ENCODE data around the gene CPTP. TPM values are rescaled to one million over a fixed set of nuclear protein-coding genes. Genes with fewer than 3 reads are reported as not detected.

CPTP gene
- total and polyA plus RNA-seq, 2 of the 13 experiments (the other 11 are each of a cell fraction or from before 2014, with no cell fraction given): 5.5 to 9.3 TPM

DNA sequence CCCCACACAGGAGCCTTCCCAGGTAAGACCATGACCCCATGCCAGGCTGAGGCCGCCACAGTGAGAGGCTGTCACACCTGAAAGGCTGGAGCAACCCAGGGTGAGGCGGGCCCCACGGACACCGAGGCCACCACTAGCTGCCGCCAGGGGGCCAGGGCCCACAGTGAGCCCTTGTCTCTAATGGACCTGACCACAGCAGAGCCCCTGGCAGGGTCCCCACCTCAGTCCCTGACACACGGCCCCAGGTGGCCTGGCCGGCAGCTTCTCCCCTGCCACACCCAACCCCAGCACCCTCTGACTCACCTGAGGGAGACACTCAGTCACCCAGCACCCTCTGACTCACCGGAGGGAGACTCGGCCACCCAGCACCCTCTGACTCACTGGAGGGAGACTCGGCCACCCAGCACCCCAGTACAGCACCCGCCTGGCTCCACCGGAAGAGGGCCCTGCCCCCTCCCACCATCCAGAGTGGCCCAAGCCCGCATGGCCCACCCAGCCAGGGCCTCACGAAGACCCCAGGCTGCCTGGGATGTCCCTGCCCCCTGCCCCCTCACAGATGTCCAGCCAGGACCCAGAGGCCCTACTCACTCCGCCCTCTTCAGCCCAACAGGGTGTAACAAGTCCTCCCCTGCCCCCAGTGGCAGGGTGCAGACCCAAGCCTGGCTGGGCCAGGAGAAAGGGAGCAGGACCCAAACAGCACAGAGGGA, 20.2 kb downstream of the CPTP start (continued):
- TF ChIP-seq ZNF687 (CRISPR knock-in tag; IDR thresholded peaks at IDR 0.05) (peak; percentile 40; the same call in 1 of the 2 replicates), SP4 (CRISPR knock-in tag; IDR thresholded peaks at IDR 0.05) (peak; percentile 23; the same call in 1 of the 2 replicates), RBM39 (IDR thresholded peaks at IDR 0.05; ENCODE audit: low read depth, low read length, poor library complexity, severe bottlenecking) (peak; percentile 42), SMARCC2 (IDR thresholded peaks at IDR 0.05) (no peak), ZSCAN22 (CRISPR knock-in tag; IDR thresholded peaks at IDR 0.05) (no peak), SMAD1 (CRISPR knock-in tag; IDR thresholded peaks at IDR 0.05; ENCODE audit: borderline replicate concordance, low read depth) (0 out of 2 replicates have a peak, but pooled peaks have one; percentile 39), NFE2L2 (IDR thresholded peaks at IDR 0.05; ENCODE audit: low read length) (no peak), HMGXB4 (CRISPR knock-in tag; IDR thresholded peaks at IDR 0.05; ENCODE audit: borderline replicate concordance in 1 of 2, low read depth in 1 of 2) (peak in 1 of 2 experiments; percentile 19; a peak in 1 of 4 replicates), KDM3A (CRISPR knock-in tag; IDR thresholded peaks at IDR 0.05; ENCODE audit: low read depth) (0 out of 2 replicates have a peak, but pooled peaks have one; percentile 35), ZNF33A (CRISPR knock-in tag; IDR thresholded peaks at IDR 0.05; ENCODE audit: borderline replicate concordance) (no peak), NFAT5 (CRISPR knock-in tag; IDR thresholded peaks at IDR 0.05) (0 out of 2 replicates have a peak, but pooled peaks have one; percentile 11), ZBTB38 (CRISPR knock-in tag; IDR thresholded peaks at IDR 0.05) (peak; percentile 33; the same call in 1 of the 2 replicates), CREB3 (CRISPR knock-in tag; IDR thresholded peaks at IDR 0.05) (no peak)
- TF ChIP-seq, protein P1, sequence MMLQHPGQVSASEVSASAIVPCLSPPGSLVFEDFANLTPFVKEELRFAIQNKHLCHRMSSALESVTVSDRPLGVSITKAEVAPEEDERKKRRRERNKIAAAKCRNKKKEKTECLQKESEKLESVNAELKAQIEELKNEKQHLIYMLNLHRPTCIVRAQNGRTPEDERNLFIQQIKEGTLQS (CRISPR knock-in tag; IDR thresholded peaks at IDR 0.05): peak; percentile 41; the same call in 1 of the 2 replicates
